Ovary (tissue), 9 donors: Measurements from ENCODE around the gene BTBD17. TPM values are rescaled to one million over a fixed set of nuclear protein-coding genes. Genes with fewer than 3 reads are reported as not detected.

Experiments used
- DNase-seq, 5 donors: peaks; one replicate each; pipeline ENCODE4 v3.0.0-alpha.2; 2019 to 2020
- H3K27ac ChIP-seq, 2 donors: fragments of 200-600 bp; one replicate each; pipeline versions ENCODE4 v1.5.1 to v1.8.0; 2019 to 2022
- H3K27me3 ChIP-seq: fragments of 200-600 bp; one replicate; pipeline ENCODE4 v1.8.0; 2022
- H3K36me3 ChIP-seq: fragments of 200-600 bp; sonication (generic); one replicate; pipeline ENCODE4 v1.5.1; 2019
- H3K4me1 ChIP-seq: one replicate; pipeline ENCODE4 v1.8.1; 2013; ENCODE audit warnings: mild to moderate bottlenecking, moderate library complexity; ENCODE audit not compliant: insufficient read depth
- H3K4me3 ChIP-seq: fragments of 200-600 bp; sonication (generic); one replicate; pipeline ENCODE4 v1.5.1; 2017
- H3K9me3 ChIP-seq, 2 donors: fragments of 200-600 bp in 1 of 2; sonication (generic) in 1 of 2; one replicate each; pipeline versions ENCODE4 v1.5.1 to v1.8.1; 2013 to 2019; ENCODE audit warnings: mild to moderate bottlenecking in 1 of 2, moderate library complexity in 1 of 2
- EP300 ChIP-seq: sonication (generic); formaldehyde crosslinking; IDR thresholded peaks from one replicate; pipeline ENCODE4 v1.6.1; 2017; ENCODE audit warnings: antibody characterized with exemption
- POLR2A ChIP-seq: fragments of 450-650 bp; IDR thresholded peaks from one replicate; pipeline ENCODE4 v1.6.1; 2017; ENCODE audit warnings: antibody characterized with exemption, mild to moderate bottlenecking, moderate library complexity
- WGBS, 3 donors: extraction: QIAGEN DNeasy Blood & Tissue Kit in 1 of 3; methylation state at CpG; one replicate each; pipeline versions ENCODE4 v1.1.5 to v1.1.7; 2013 to 2017; 5-methylcytosine and 5-hydroxymethylcytosine counted together
- intact Hi-C, 4 donors: fragments of 100-400 bp; cut with DNase I; formaldehyde crosslinking; loops; one replicate each; pipeline versions ENCODE4 v1.11.0 to v1.15.1; 2022 to 2023
- polyA plus RNA-seq, 2 donors: library from polyadenylated mRNA; stranded (reverse); fragments of 200-250 nt in 1 of 2; fragments of 350-450 nt in 1 of 2; fragmentation: Illumina TruSeq in 1 of 2; extraction: RNeasy Lipid Tissue Mini Kit (QIAGEN cat#74804) in 1 of 2; gene quantifications; one replicate each; pipeline ENCODE4 v1.2.3, GENCODE V29; 2013 to 2014
- total RNA-seq, 7 donors: library from RNA; depleted of rRNA in 2 of 7; stranded (reverse); fragments of >200 nt in 2 of 7; fragmentation: NEBNext Ultra II Directional in 3 of 7; extraction: Animal tissue kit (Norgen Biotek cat#: 25700) in 3 of 7; gene quantifications; one replicate each; pipeline versions ENCODE4 v1.1.0 to v1.2.4, GENCODE V29; 2016 to 2023
- TF ChIP-seq, protein P1 (sequence below), 3 donors: fragments of 450-650 bp in 2 of 3; fragments of 200-600 bp in 1 of 3; IDR thresholded peaks; one replicate each; pipeline versions ENCODE4 v1.5.1 to v1.8.0; 2016 to 2022; ENCODE audit warnings: antibody characterized with exemption in 3 of 3, mild to moderate bottlenecking in 1 of 3
- donor health status: DM: no; HTN: no; CAD: no; lungs with moderate emphysema.
- donor health status: DM: no; HTN: no; CAD: no.
- donor health status: Bipolar disorder and iron deficiency.
- donor health status: DM: yes; HTN: yes; CAD: no.
- donor health status: DM: no; HTN: no; CAD: no.
- donor health status: DM: yes; HTN: yes; CAD: no.

The BTBD17 gene
- total and polyA plus RNA-seq, 9 donors = not detected

DNA sequence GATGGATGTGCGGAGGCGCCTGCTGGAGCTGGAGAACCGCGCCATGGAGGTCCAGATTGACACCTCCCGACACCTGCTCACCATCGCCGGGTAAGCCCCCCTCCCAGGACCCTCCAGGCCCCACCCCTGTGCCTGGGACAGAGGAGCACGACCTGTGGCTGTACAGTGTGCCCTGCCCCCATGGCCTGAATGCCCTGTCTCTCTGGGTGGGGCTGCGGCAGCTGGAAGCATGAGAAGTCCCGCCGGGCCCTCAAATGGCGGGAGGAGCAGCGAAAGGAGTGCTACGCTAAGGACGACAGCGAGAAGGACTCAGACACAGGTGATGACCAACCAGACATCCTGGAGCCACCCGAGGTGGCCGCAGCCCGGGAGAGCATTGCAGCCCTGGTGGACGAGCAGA, 11.2 kb downstream of the BTBD17 start:
- Histone ChIP-seq H3K9me3 (no peaks in the 10 kb centered on the region), H3K27ac (no peak overlapping the region), H3K4me3 (no peak overlapping the region), H3K27me3 (no peaks in the 10 kb centered on the region), H3K4me1 (no peaks in the 10 kb centered on the region), H3K36me3 (no peaks in the 10 kb centered on the region)
- TF ChIP-seq POLR2A (no peak), EP300 (no peak)
- TF ChIP-seq, protein P1, sequence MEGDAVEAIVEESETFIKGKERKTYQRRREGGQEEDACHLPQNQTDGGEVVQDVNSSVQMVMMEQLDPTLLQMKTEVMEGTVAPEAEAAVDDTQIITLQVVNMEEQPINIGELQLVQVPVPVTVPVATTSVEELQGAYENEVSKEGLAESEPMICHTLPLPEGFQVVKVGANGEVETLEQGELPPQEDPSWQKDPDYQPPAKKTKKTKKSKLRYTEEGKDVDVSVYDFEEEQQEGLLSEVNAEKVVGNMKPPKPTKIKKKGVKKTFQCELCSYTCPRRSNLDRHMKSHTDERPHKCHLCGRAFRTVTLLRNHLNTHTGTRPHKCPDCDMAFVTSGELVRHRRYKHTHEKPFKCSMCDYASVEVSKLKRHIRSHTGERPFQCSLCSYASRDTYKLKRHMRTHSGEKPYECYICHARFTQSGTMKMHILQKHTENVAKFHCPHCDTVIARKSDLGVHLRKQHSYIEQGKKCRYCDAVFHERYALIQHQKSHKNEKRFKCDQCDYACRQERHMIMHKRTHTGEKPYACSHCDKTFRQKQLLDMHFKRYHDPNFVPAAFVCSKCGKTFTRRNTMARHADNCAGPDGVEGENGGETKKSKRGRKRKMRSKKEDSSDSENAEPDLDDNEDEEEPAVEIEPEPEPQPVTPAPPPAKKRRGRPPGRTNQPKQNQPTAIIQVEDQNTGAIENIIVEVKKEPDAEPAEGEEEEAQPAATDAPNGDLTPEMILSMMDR (IDR thresholded peaks at IDR 0.05) = no peak
- WGBS, 3 donors = 77 to 83% (median 82%) methylated on average over 20 of the region's 20 CpGs
- DNase-seq = no peak
- intact Hi-C loops = loop anchor here in 1 of 4 donors (10.0 kb wide), 1 partner anchor 136 kb away; the partner anchor contains the start of gene TTYH2

DNA sequence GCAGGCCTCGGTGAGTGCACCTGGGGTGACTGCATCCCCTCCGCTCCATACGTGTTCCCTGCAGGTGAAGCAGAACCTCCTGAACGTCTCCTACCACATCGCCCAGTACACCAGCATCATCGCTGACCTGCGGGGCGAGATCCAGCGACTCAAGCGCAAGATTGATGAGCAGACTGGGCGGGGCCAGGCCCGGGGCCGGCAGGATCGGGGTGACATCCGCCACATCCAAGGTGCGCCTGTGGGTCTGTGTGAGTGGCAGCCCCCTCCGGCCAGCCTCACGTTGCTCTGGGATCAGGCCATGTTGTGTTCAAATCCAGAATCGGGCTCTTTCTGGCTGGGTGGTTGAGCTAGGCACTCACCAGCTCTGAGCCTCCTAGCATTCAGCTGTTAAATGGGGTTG, 12.5 kb downstream of the BTBD17 start:
- Histone ChIP-seq H3K36me3 (no peaks in the 10 kb centered on the region), H3K4me3 (no peak overlapping the region), H3K27me3 (no peaks in the 10 kb centered on the region), H3K27ac (no peak overlapping the region), H3K9me3 (no peaks in the 10 kb centered on the region), H3K4me1 (no peaks in the 10 kb centered on the region)
- DNase-seq = no peak
- WGBS, 3 donors = 63 to 68% (median 66%) methylated on average over 18 to 19 of the region's 19 CpGs
- intact Hi-C loops = loop anchor here in 1 of 4 donors (5.0 kb wide), 1 partner anchor 42 kb away; no protein-coding TSS in a partner anchor
- no peak for TF ChIP-seq POLR2A
- TF ChIP-seq, protein P1 (IDR thresholded peaks at IDR 0.05) = no peak
- TF ChIP-seq EP300 = no peak

DNA sequence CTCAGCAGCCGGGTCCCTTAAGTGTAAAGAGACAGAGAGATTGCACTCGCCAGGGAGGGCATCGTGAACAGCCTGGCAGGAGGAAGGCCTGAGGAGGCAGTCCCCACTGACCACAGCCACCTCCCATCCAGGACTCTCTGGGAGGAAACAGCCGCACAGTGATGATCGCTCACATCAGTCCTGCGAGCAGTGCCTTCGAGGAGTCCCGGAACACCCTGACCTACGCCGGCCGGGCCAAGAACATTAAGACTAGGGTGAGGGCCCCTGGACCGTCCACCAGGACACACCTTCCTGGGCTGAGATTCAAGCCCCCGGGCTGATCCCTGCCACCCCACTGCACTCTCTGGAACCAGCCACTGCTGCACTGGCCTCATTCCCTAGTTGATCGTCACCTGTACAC, 14.0 kb downstream of the BTBD17 start:
- H3K36me3 ChIP-seq = no peaks in the 10 kb centered on the region
- WGBS, 3 donors = 77 to 79% (median 79%) methylated on average over 14 of the region's 14 CpGs
- no peaks in the 10 kb centered on the region for H3K4me1 ChIP-seq
- intact Hi-C loops = loop anchor here in 1 of 4 donors (5.0 kb wide), 1 partner anchor 40 kb away; no protein-coding TSS in a partner anchor
- TF ChIP-seq POLR2A (no peak), EP300 (no peak)
- TF ChIP-seq, protein P1 (IDR thresholded peaks at IDR 0.05) = no peak
- no peaks in the 10 kb centered on the region for H3K27me3 ChIP-seq
- H3K4me3 ChIP-seq = no peak overlapping the region
- H3K9me3 ChIP-seq = no peaks in the 10 kb centered on the region
- H3K27ac ChIP-seq = no peak overlapping the region
- DNase-seq = no peak

DNA sequence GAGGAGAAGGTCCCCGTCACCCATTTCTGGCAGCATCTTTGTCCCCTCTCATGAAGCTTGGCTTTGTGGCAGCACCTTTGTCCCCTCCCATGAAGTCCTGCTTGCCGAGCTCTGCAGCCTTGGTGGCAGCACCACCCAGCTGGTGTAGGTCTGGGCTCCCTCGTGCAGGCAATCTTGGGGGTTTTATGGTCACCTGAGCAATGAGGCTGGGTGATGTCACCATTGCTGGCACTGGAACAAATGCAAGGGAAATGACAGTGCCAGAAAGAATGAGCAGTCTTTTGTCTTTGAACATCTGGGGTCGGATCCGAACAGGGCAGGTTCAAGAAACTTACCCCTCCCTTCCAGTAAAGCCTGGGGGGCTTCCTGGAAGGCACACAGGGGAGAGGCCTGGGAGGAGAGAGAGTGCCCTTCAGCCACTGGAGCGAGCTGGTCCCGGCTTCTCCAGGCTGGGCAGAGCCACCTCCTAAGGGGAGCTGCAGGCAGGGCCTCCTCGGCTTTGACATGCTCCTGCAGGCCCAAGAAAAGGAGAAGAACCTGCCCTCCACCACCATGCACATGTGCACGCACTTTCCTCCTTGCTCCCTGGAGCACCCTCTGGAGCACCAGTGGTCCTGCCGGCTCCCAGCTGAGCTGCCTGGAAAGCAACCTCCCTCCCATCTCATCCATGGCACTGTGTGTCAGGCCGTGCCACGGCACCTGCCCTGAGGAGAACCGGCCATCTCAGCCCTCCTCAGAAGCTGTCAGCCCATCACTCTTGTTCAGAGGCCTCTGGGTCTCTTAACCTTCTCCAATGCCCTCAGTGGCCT, 16.0 kb downstream of the BTBD17 start:
- intact Hi-C loops = loop anchor here in 1 of 4 donors (5.0 kb wide), 1 partner anchor 38 kb away; no protein-coding TSS in a partner anchor
- no peaks in the 10 kb centered on the region for H3K27me3 ChIP-seq
- 78 to 81% (median 78%) methylated on average over 13 of the region's 13 CpGs for WGBS, 3 donors

More for the DNA sequence above, 16.0 kb downstream of the BTBD17 start:
- Histone ChIP-seq H3K4me1 (no peaks in the 10 kb centered on the region), H3K9me3 (no peaks in the 10 kb centered on the region), H3K27ac (no peak overlapping the region), H3K36me3 (no peaks in the 10 kb centered on the region), H3K4me3 (no peak overlapping the region)
- no peak for DNase-seq
- no peak for TF ChIP-seq EP300
- TF ChIP-seq, protein P1 (IDR thresholded peaks at IDR 0.05) = no peak
- TF ChIP-seq POLR2A = no peak
